T-helper 17 cell (primary cell): ENCODE measurements around the gene CPAMD8. TPM values are rescaled to one million over a fixed set of nuclear protein-coding genes. Genes with fewer than 3 reads are reported as not detected.
A peak's percentile ranks its signal among the peaks of the same experiment; 100 is the strongest.

Experiments
- ATAC-seq: fragments of 150-1000 bp; cut with Tn5 transposase; 2 replicates; pipeline ENCODE4 v1.10.0; 2021; ENCODE audit warnings: mild to moderate bottlenecking, moderate library complexity
- DNase-seq, 3 donors: peaks; one replicate each; pipeline versions ENCODE4 v3.0.0 to v3.0.0-alpha.2; 2020 to 2021
- H3K9me3 ChIP-seq: one replicate; pipeline ENCODE4 v1.7.0; 2013; ENCODE audit warnings: low read length, mild to moderate bottlenecking; ENCODE audit not compliant: control insufficient read depth, poor library complexity, severe bottlenecking
- H3K27ac Mint-ChIP-seq: one replicate; pipeline ENCODE4 v1.8.0; 2022; ENCODE audit warnings: mild to moderate bottlenecking, moderate library complexity, mixed read lengths
- H3K27me3 Mint-ChIP-seq: one replicate; pipeline ENCODE4 v1.8.0; 2022; ENCODE audit warnings: mixed read lengths
- H3K36me3 Mint-ChIP-seq: one replicate; pipeline ENCODE4 v1.8.0; 2022; ENCODE audit warnings: low read depth, mixed read lengths
- H3K4me1 Mint-ChIP-seq: one replicate; pipeline ENCODE4 v1.8.0; 2022; ENCODE audit warnings: mild to moderate bottlenecking, mixed read lengths
- H3K4me3 Mint-ChIP-seq: one replicate; pipeline ENCODE4 v1.8.0; 2022; ENCODE audit warnings: mild to moderate bottlenecking, moderate library complexity, mixed read lengths
- total RNA-seq, 4 donors: library from RNA in 2 of 4; stranded (reverse) in 2 of 4; gene quantifications; one replicate each; pipeline ENCODE4 v1.2.3 and lab custom pipeline; 2022 to 2026

CPAMD8 gene
- total RNA-seq, 2 donors from 2014 or later = 1.1 to 3.3 TPM

DNA sequence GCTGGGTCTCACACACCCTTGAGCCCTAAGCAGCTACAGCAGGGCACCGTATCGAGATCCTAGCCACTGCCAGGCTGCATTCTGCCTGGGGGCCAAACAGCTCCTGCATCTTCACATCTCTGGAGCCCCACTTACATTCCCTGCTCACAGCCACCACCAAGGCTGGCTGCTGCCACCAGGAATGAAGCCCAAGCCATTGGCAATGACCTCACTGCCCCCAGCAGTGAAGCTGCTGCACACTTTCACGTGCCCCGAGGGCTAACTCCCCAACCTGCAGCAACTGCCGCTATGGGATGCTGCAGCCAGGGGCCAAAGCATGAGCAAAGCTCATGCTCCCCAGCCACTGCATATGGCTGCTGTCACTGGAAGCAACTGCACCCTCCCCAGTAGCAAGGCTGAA is 95.9 kb downstream of the CPAMD8 start:
- ATAC-seq (no peak), DNase-seq (no peak)
- Mint-ChIP-seq H3K36me3 (peaks cover 3% of the 10 kb centered on the region), H3K27me3 (peaks cover 6% of the 10 kb centered on the region), H3K4me1 (no peaks in the 10 kb centered on the region), H3K27ac (no peak overlapping the region), H3K4me3 (no peak overlapping the region)
- no peaks in the 10 kb centered on the region for H3K9me3 ChIP-seq

GRCh38 chr19:16928916-16929315 is 97.7 kb downstream of the CPAMD8 start:
- no peaks in the 10 kb centered on the region for H3K9me3 ChIP-seq
- no peak for DNase-seq
- H3K27me3 Mint-ChIP-seq = peaks cover 6% of the 10 kb centered on the region
- ATAC-seq = no peak
- no peak overlapping the region for H3K27ac Mint-ChIP-seq
- H3K4me3 Mint-ChIP-seq = no peak overlapping the region
- H3K36me3 Mint-ChIP-seq = peaks cover 6% of the 10 kb centered on the region
- H3K4me1 Mint-ChIP-seq = no peaks in the 10 kb centered on the region

GRCh38 chr19:16928351-16928750 is 98.3 kb downstream of the CPAMD8 start:
- DNase-seq (no peak), ATAC-seq (no peak)
- peaks cover 6% of the 10 kb centered on the region for H3K27me3 Mint-ChIP-seq
- peaks cover 6% of the 10 kb centered on the region for H3K36me3 Mint-ChIP-seq
- H3K4me3 Mint-ChIP-seq = no peak overlapping the region
- no peaks in the 10 kb centered on the region for H3K4me1 Mint-ChIP-seq
- H3K9me3 ChIP-seq = no peaks in the 10 kb centered on the region
- no peak overlapping the region for H3K27ac Mint-ChIP-seq

GRCh38 chr19:16927883-16928282 is 98.7 kb downstream of the CPAMD8 start:
- H3K36me3 Mint-ChIP-seq = peaks cover 6% of the 10 kb centered on the region
- ATAC-seq (no peak), DNase-seq (no peak)
- no peaks in the 10 kb centered on the region for H3K4me1 Mint-ChIP-seq
- H3K4me3 Mint-ChIP-seq = no peak overlapping the region
- no peak overlapping the region for H3K27ac Mint-ChIP-seq
- peaks cover 6% of the 10 kb centered on the region for H3K27me3 Mint-ChIP-seq
- no peaks in the 10 kb centered on the region for H3K9me3 ChIP-seq

DNA sequence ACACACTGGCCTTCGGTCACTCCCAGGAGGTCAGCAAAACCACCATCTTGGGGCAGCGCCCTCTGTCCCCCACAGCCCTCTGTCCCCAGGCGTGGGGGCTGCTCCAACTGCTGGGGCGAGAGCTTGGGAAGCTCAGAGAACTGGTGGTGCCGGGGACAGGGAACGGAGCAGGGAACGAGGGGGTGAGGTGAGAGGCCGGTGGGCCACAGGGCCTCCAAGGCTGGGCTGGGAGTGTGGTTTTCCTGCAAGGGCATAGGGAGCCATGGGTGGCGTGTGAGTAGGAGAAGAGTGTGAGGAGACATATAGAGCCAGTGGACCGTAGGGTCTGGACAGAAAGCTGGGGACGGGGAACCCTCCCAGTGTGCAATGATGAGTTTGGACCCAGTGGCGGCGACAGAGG is 103.7 kb downstream of the CPAMD8 start:
- no peaks in the 10 kb centered on the region for H3K4me1 Mint-ChIP-seq
- ATAC-seq (no peak), DNase-seq (no peak)
- peaks cover 7% of the 10 kb centered on the region for H3K27me3 Mint-ChIP-seq
- no peak overlapping the region for H3K4me3 Mint-ChIP-seq
- H3K9me3 ChIP-seq = no peaks in the 10 kb centered on the region
- peaks cover 3% of the 10 kb centered on the region for H3K36me3 Mint-ChIP-seq
- H3K27ac Mint-ChIP-seq = peak overlapping the region; percentile 35

GRCh38 chr19:16922592-16922934 is 104.0 kb downstream of the CPAMD8 start:
- Mint-ChIP-seq H3K36me3 (peaks cover 3% of the 10 kb centered on the region), H3K27me3 (peaks cover 7% of the 10 kb centered on the region), H3K27ac (peak overlapping the region; percentile 35), H3K4me3 (no peak overlapping the region), H3K4me1 (no peaks in the 10 kb centered on the region)
- H3K9me3 ChIP-seq = no peaks in the 10 kb centered on the region
- ATAC-seq (no peak), DNase-seq (no peak)

GRCh38 chr19:16921766-16922591 is 104.6 kb downstream of the CPAMD8 start:
- Mint-ChIP-seq H3K4me1 (no peaks in the 10 kb centered on the region), H3K36me3 (peaks cover 3% of the 10 kb centered on the region), H3K4me3 (no peak overlapping the region), H3K27ac (peak overlapping the region; percentile 35), H3K27me3 (peaks cover 13% of the 10 kb centered on the region)
- H3K9me3 ChIP-seq = no peaks in the 10 kb centered on the region
- no peak for DNase-seq
- ATAC-seq = no peak

- no peaks in the 10 kb centered on the region for H3K9me3 ChIP-seq
- H3K4me1 Mint-ChIP-seq = no peaks in the 10 kb centered on the region
- H3K27ac Mint-ChIP-seq = no peak overlapping the region
- H3K27me3 Mint-ChIP-seq = peaks cover 16% of the 10 kb centered on the region
- no peak overlapping the region for H3K4me3 Mint-ChIP-seq
- H3K36me3 Mint-ChIP-seq = peaks cover 3% of the 10 kb centered on the region
- no peak for ATAC-seq
- DNase-seq = no peak
Measured at GRCh38 chr19:16920816-16921529, 105.6 kb downstream of the CPAMD8 start.

- Mint-ChIP-seq H3K36me3 (no peaks in the 10 kb centered on the region), H3K27ac (no peak overlapping the region), H3K4me1 (no peaks in the 10 kb centered on the region), H3K27me3 (peaks cover 16% of the 10 kb centered on the region), H3K4me3 (no peak overlapping the region)
- ATAC-seq = no peak
- no peak for DNase-seq
- no peaks in the 10 kb centered on the region for H3K9me3 ChIP-seq
Measured at GRCh38 chr19:16919496-16919895, 107.1 kb downstream of the CPAMD8 start.

- DNase-seq (no peak), ATAC-seq (no peak)
- H3K4me1 Mint-ChIP-seq = no peaks in the 10 kb centered on the region
- no peak overlapping the region for H3K4me3 Mint-ChIP-seq
- H3K27ac Mint-ChIP-seq = no peak overlapping the region
- H3K9me3 ChIP-seq = peaks cover 3% of the 10 kb centered on the region
- peaks cover 12% of the 10 kb centered on the region for H3K27me3 Mint-ChIP-seq
- H3K36me3 Mint-ChIP-seq = no peaks in the 10 kb centered on the region
Measured at GRCh38 chr19:16917401-16917800, 109.2 kb downstream of the CPAMD8 start.

DNA sequence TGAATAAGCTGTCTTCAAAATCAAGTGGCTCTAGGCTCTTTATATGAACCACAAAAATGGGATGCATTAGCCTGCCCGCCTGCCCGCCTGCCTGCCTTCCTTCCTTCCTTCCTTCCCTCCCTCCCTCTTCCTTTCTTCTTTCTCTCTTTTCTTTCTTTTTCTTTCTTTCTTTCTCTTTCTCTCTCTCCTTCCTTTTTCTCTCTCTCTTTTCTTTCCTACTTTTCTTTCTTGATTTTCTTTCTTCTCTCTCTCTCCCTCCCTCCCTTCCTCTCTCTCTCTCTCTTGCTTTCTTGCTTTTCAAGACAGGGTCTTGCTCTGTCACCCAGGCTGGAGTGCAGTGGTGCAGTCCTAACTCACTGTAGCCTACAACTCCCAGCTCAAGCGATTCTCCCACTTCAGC is 110.9 kb downstream of the CPAMD8 start:
- peaks cover 3% of the 10 kb centered on the region for H3K9me3 ChIP-seq
- no peaks in the 10 kb centered on the region for H3K4me1 Mint-ChIP-seq
- H3K27ac Mint-ChIP-seq = no peak overlapping the region
- H3K4me3 Mint-ChIP-seq = no peak overlapping the region
- H3K36me3 Mint-ChIP-seq = peaks cover 3% of the 10 kb centered on the region
- ATAC-seq (no peak), DNase-seq (no peak)
- H3K27me3 Mint-ChIP-seq = peaks cover 9% of the 10 kb centered on the region

- Mint-ChIP-seq H3K27me3 (peaks cover 9% of the 10 kb centered on the region), H3K27ac (no peak overlapping the region), H3K4me1 (no peaks in the 10 kb centered on the region), H3K4me3 (no peak overlapping the region), H3K36me3 (peaks cover 3% of the 10 kb centered on the region)
- peaks cover 3% of the 10 kb centered on the region for H3K9me3 ChIP-seq
- ATAC-seq (no peak), DNase-seq (no peak)
Measured at GRCh38 chr19:16915135-16915534, 111.5 kb downstream of the CPAMD8 start.

- Mint-ChIP-seq H3K4me1 (no peaks in the 10 kb centered on the region), H3K27me3 (peaks cover 9% of the 10 kb centered on the region), H3K4me3 (no peak overlapping the region), H3K36me3 (peaks cover 3% of the 10 kb centered on the region), H3K27ac (no peak overlapping the region)
- peaks cover 3% of the 10 kb centered on the region for H3K9me3 ChIP-seq
- ATAC-seq (no peak), DNase-seq (no peak)
Measured at GRCh38 chr19:16914421-16914820, 112.2 kb downstream of the CPAMD8 start.

DNA sequence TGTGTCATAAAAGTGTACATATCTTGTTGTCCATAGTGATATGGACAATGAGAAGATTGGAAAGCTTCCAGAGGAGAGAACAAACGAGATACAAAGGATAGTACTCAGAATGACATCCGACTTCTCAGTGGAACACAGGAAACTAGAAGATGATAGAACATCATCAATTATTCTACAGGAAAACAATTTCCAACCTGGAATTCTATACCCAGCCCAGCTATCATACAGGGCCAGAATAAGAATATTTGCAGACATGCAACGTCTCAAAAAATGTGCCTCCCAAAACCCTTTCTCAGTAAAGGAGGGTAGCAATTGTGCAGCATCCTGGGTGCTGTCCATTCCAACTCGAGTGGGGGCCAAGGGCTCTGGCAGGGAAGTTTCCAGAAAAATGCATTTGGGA is 113.8 kb downstream of the CPAMD8 start:
- Mint-ChIP-seq H3K36me3 (peaks cover 3% of the 10 kb centered on the region), H3K4me3 (no peak overlapping the region), H3K27me3 (peaks cover 9% of the 10 kb centered on the region), H3K27ac (no peak overlapping the region), H3K4me1 (no peaks in the 10 kb centered on the region)
- DNase-seq (no peak), ATAC-seq (no peak)
- H3K9me3 ChIP-seq = peaks cover 3% of the 10 kb centered on the region
